ENCODE data around the gene CAPN14.
A peak's percentile ranks its signal among the peaks of the same experiment; 100 is the strongest.

Gene CAPN14

GRCh38 chr2:31138037-31138962 is 79.0 kb downstream of the CAPN14 start, which contains the start of gene GALNT14:
Gene GALNT14 (minus strand): TSS chr2:31138440. CDS start chr2:31138086, 354 bp downstream.
- DNase-seq = peak; percentile 69

- DNase-seq = peak; percentile 17
These were observed 79.9 kb downstream of the CAPN14 start for GRCh38 chr2:31137211-31138036.

GRCh38 chr2:31136732-31137131 is 80.6 kb downstream of the CAPN14 start:
- no peak for DNase-seq

GRCh38 chr2:31136000-31136399 is 81.3 kb downstream of the CAPN14 start:
- no peak for DNase-seq

GRCh38 chr2:31134480-31134879 is 82.8 kb downstream of the CAPN14 start:
- no peak for DNase-seq

- DNase-seq = no peak
These were observed 84.5 kb downstream of the CAPN14 start for GRCh38 chr2:31132786-31133185.

- no peak for DNase-seq
These were observed 85.4 kb downstream of the CAPN14 start for GRCh38 chr2:31131871-31132270.

GRCh38 chr2:31129375-31130171 is 87.7 kb downstream of the CAPN14 start:
- DNase-seq = no peak

GRCh38 chr2:31127931-31128330 is 89.4 kb downstream of the CAPN14 start:
- no peak for DNase-seq

GRCh38 chr2:31125918-31126695 is 91.2 kb downstream of the CAPN14 start:
- DNase-seq = peak; percentile 75

GRCh38 chr2:31124904-31125303 is 92.4 kb downstream of the CAPN14 start:
- DNase-seq = no peak

All from fibroblast of skin of back (primary cell).